Heart left ventricle (tissue), 16 donors: Measurements from ENCODE around the gene GCLM. TPM values are rescaled to one million over a fixed set of nuclear protein-coding genes. Genes with fewer than 3 reads are reported as not detected.

Experiments used
- ATAC-seq, 4 donors: fragments of 200-7000 bp; cut with Tn5 transposase; one replicate each; pipeline ENCODE4 v1.9.1; 2020 to 2022; ENCODE audit warnings: moderate library complexity in 4 of 4, mild to moderate bottlenecking in 3 of 4, moderate number of reproducible peaks in 1 of 4
- DNase-seq, 5 donors: peaks; one replicate each; pipeline ENCODE4 v3.0.0-alpha.2; 2020
- H3K27ac ChIP-seq, 12 donors: fragments of 200-600 bp; sonication (generic) in 4 of 12; one replicate each; pipeline versions ENCODE4 v1.5.0 to v1.8.0; 2016 to 2022; ENCODE audit warnings: mild to moderate bottlenecking in 2 of 12
- H3K27me3 ChIP-seq, 9 donors: fragments of 200-600 bp; sonication (generic) in 2 of 9; one replicate each; pipeline versions ENCODE4 v1.5.1 to v1.8.0; 2016 to 2022; ENCODE audit warnings: mild to moderate bottlenecking in 3 of 9
- H3K36me3 ChIP-seq, 9 donors: fragments of 200-600 bp; sonication (generic) in 2 of 9; one replicate each; pipeline versions ENCODE4 v1.5.0 to v1.8.0; 2018 to 2022; ENCODE audit warnings: mild to moderate bottlenecking in 2 of 9
- H3K4me1 ChIP-seq, 12 donors: fragments of 200-600 bp; sonication (generic) in 4 of 12; one replicate each; pipeline versions ENCODE4 v1.5.0 to v1.8.0; 2016 to 2022; ENCODE audit warnings: mild to moderate bottlenecking in 3 of 12
- H3K4me3 ChIP-seq, 12 donors: fragments of 200-600 bp; sonication (generic) in 4 of 12; one replicate each; pipeline versions ENCODE4 v1.5.0 to v1.8.0; 2017 to 2022; ENCODE audit warnings: mild to moderate bottlenecking in 9 of 12, moderate library complexity in 4 of 12
- H3K9me3 ChIP-seq, 12 donors: fragments of 200-600 bp; sonication (generic) in 4 of 12; one replicate each; pipeline versions ENCODE4 v1.5.0 to v1.8.0; 2016 to 2022; ENCODE audit warnings: mild to moderate bottlenecking in 1 of 12
- POLR2A ChIP-seq, 2 donors: fragments of 450-650 bp; IDR thresholded peaks; one replicate each; pipeline ENCODE4 v1.6.1; 2017; ENCODE audit warnings: antibody characterized with exemption in 2 of 2, mild to moderate bottlenecking in 2 of 2, moderate library complexity in 2 of 2
- WGBS, 4 donors: extraction: QIAGEN DNeasy Blood & Tissue Kit in 2 of 4; methylation state at CpG; one replicate each; pipeline versions ENCODE4 v1.1.5 to v1.1.7; 2013 to 2018; 5-methylcytosine and 5-hydroxymethylcytosine counted together
- intact Hi-C, 10 donors: fragments of 100-400 bp; cut with DNase I; formaldehyde crosslinking; loops; one replicate each; pipeline versions ENCODE4 v1.11.1 to v1.14.2; 2022
- polyA plus RNA-seq, 2 donors: library from polyadenylated mRNA; stranded (reverse); fragments of 200-250 nt; gene quantifications; one replicate each; pipeline ENCODE4 v1.2.3, GENCODE V29; 2013
- total RNA-seq, 9 donors: library from RNA; depleted of rRNA in 2 of 9; stranded (reverse); fragments of >200 nt in 2 of 9; fragmentation: NEBNext Ultra II Directional in 3 of 9; extraction: Animal tissue kit (Norgen Biotek cat#: 25700) in 3 of 9; gene quantifications; one replicate each; pipeline versions ENCODE4 v1.1.0 to v1.2.4, GENCODE V29; 2016 to 2023
- TF ChIP-seq, protein P1 (sequence below), 12 donors: fragments of 200-600 bp; sonication (generic) in 4 of 12; IDR thresholded peaks; one replicate each; pipeline versions ENCODE4 v1.5.0 to v1.8.0; 2018 to 2022; ENCODE audit warnings: antibody characterized with exemption in 12 of 12, mild to moderate bottlenecking in 5 of 12
- donor health status: ischemic (EF 13 %, LVEDD 7.1; RV severe dilation, severe dysfunction).
- donor health status: healthy with polysubstance abuse.
- donor health status: DM: no; HTN: yes; CAD: no.
- donor health status: DM: no; HTN: no; CAD: no.
- donor health status: ischemic (EF 25% LVEDD 6.9; RV normal size, moderate dysfunction).
- donor health status: ischemic (EF 25% LVEDD 5.7; RV mildly dilated, moderate dysfunction).
- donor health status: healthy.
- donor health status: DM: yes; HTN: yes; CAD: no.
- donor health status: ischemic (EF 35%, LVEDD 5.7; RV mildly dilated, moderate dysfunction).
- donor health status: nonischemic (EF 11% LVEDD 7.7; RV severe dilation, severe dysfunction).
- donor health status: DM: yes; HTN: yes; CAD: no.
- donor health status: PGD.
- donor health status: ischemic (EF 29% LVEDD 5.4; RV normal size, mild dysfunction).
- donor health status: nonischemic (EF 23%, LVEDD 6.1; RV moderate dilation, normal function).

The GCLM gene
- total and polyA plus RNA-seq, 11 donors, result 1.8 to 21.9 (median 10.7) TPM

DNA sequence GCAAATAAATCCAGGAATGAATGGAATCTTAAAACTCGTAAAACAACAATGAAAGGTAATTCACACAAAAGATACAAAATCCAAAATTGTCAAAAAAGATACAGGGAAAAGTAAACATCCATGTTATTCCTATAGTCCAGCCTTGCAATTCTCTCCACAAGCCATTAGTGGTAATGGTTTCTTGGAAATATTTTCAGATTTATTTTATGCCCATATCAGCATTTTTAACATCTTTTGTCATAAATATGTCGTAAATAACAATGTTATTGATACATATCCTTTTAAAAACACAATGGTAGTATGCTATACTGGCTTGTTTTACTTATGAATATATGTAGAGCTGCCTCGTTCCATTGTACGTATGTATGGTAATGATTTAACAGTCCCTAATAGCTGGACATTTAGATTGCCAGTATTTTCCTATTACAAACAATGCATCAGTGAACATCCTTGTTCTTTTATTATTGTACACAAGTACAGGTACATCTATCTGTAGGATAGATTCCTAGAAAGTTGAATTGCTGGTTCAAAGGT is 60.8 kb downstream of the GCLM start:
- Histone ChIP-seq H3K9me3 (peaks cover 0 to 4% (median 0%) of the 10 kb centered on the region in 12 donors), H3K36me3 (no peaks in the 10 kb centered on the region), H3K27ac (peak overlapping the region; percentile 78 to 99 (median 98)), H3K4me1 (peaks cover 0 to 34% (median 22%) of the 10 kb centered on the region in 12 donors), H3K27me3 (no peaks in the 10 kb centered on the region), H3K4me3 (peak overlapping the region; percentile 79 to 93 (median 86))
- TF ChIP-seq, protein P1, sequence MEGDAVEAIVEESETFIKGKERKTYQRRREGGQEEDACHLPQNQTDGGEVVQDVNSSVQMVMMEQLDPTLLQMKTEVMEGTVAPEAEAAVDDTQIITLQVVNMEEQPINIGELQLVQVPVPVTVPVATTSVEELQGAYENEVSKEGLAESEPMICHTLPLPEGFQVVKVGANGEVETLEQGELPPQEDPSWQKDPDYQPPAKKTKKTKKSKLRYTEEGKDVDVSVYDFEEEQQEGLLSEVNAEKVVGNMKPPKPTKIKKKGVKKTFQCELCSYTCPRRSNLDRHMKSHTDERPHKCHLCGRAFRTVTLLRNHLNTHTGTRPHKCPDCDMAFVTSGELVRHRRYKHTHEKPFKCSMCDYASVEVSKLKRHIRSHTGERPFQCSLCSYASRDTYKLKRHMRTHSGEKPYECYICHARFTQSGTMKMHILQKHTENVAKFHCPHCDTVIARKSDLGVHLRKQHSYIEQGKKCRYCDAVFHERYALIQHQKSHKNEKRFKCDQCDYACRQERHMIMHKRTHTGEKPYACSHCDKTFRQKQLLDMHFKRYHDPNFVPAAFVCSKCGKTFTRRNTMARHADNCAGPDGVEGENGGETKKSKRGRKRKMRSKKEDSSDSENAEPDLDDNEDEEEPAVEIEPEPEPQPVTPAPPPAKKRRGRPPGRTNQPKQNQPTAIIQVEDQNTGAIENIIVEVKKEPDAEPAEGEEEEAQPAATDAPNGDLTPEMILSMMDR (IDR thresholded peaks at IDR 0.05), result no peak
- TF ChIP-seq POLR2A (IDR thresholded peaks at IDR 0.05), result no peak
- no peak for DNase-seq
- intact Hi-C loops, result loop anchor here (5.0 to 10.0 kb wide), 11 partner anchors 59 to 546 kb away; partner anchors contain the start of genes DR1 (in 1 of the 10), FNBP1L (in 1 of the 10) and GCLM (in 1 of the 10)
- WGBS, 4 donors, result 66 to 73% (median 69%) methylated on average over 4 of the region's 4 CpGs
- ATAC-seq, result no peak

DNA sequence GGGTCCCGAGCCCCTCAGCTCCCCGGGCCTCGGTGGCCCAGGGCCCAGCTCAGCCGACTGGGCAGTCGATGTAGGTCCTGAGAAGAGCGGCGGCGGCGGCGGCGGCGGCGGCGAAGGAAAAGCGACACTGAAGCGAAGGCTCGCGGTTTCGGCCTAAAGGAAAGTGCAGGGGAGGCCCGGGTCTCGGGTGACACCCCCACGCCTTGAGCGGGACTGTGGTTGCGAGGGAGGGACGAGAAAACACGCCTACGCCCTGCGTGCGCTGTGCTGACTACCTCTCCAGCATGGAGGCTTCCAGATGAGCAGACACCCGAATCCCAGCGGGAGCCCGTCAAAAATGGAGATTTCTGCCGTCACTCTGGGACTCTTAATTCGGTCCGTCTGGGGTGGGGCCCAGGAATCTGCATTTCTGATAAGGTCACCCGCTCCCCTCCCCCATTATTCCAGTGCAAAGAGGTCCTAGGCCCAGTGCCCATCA is 61.4 kb downstream of the GCLM start:
- Histone ChIP-seq H3K4me1 (peaks cover 0 to 34% (median 22%) of the 10 kb centered on the region in 12 donors), H3K27me3 (no peaks in the 10 kb centered on the region), H3K36me3 (no peaks in the 10 kb centered on the region), H3K27ac (peak overlapping the region; percentile 78 to 99 (median 98)), H3K9me3 (peaks cover 0 to 4% (median 0%) of the 10 kb centered on the region in 12 donors), H3K4me3 (peak overlapping the region; percentile 79 to 93 (median 86))
- ATAC-seq (peak; percentile 46 to 62 (median 54)), DNase-seq (peak; percentile 67 to 82 (median 76))
- WGBS, 4 donors, result 0 to 1% (median 0%) methylated on average over 18 to 36 of the region's 36 CpGs
- TF ChIP-seq POLR2A (IDR thresholded peaks at IDR 0.05), result peak in 1 of 2 donors; percentile 29
- TF ChIP-seq, protein P1 (IDR thresholded peaks at IDR 0.05), result no peak
- intact Hi-C loops, result loop anchor here (2.0 to 10.0 kb wide), 14 partner anchors 59 to 546 kb away; partner anchors contain the start of genes DR1 (in 2 of the 10), FNBP1L (in 1 of the 10) and GCLM (in 1 of the 10)

DNA sequence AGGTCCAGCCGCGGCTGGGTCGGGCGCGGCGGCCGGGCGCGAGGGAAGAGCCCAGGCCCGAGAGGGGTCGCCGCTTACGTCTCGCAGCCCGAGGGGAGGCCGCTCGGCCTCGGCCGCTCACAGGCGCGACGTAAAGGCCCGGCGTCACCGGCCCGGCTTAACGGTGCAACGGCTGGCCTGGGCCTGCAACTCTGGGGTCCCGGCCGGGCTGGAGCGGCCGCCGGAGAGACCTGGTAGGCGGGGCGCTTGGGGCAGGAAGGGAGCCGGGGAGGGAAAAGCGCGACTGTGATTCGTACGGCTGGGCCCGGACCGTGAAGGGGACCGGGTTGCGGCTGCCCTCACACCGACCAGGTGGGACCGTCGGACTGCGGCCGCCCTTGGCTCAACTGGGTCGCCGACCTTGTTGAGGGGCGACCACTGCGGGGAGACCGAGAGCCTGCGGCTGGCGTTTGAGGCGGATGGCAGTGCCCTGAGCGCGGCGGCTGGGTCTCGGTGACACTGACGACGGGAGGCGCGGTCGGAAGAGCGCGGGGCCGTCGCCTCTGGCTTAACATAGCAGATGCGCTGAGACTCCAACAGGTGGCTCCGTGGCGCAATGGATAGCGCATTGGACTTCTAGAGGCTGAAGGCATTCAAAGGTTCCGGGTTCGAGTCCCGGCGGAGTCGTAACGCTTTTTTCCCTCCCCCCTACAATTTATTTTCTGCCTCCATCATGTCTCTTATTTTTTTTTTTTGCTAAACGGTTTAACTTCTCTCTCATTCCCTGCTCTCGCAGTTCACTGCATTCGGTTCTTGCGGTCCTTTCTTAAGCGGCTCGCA is 62.0 kb downstream of the GCLM start:
- intact Hi-C loops, result loop anchor here (2.0 to 10.0 kb wide), 14 partner anchors 60 to 545 kb away; partner anchors contain the start of genes DR1 (in 2 of the 10), FNBP1L (in 1 of the 10) and GCLM (in 1 of the 10)
- Histone ChIP-seq H3K9me3 (peaks cover 0 to 4% (median 0%) of the 10 kb centered on the region in 12 donors), H3K27ac (peak overlapping the region; percentile 87 to 99 (median 98)), H3K4me1 (peaks cover 0 to 34% (median 22%) of the 10 kb centered on the region in 12 donors), H3K4me3 (peak overlapping the region; percentile 79 to 93 (median 86)), H3K27me3 (no peaks in the 10 kb centered on the region), H3K36me3 (no peaks in the 10 kb centered on the region)
- WGBS, 4 donors, result 0 to 1% (median 0%) methylated on average over 56 to 80 of the region's 86 CpGs
- peak in 1 of 2 donors; percentile 40 for TF ChIP-seq POLR2A (IDR thresholded peaks at IDR 0.05)
- TF ChIP-seq, protein P1 (IDR thresholded peaks at IDR 0.05), result peak in 4 of 12 donors; percentile 10 to 30 (median 26)
- ATAC-seq (peak; percentile 82 to 90 (median 84)), DNase-seq (peak; percentile 85 to 92 (median 91))
